Left lung (tissue), 10 donors: ENCODE measurements around the gene HOXB4. TPM values are rescaled to one million over a fixed set of nuclear protein-coding genes. Genes with fewer than 3 reads are reported as not detected.

Source experiments
- ATAC-seq: fragments of 200-7000 bp; cut with Tn5 transposase; one replicate; pipeline ENCODE4 v1.9.1; 2020; ENCODE audit warnings: moderate library complexity
- DNase-seq, 4 donors: peaks; one replicate each; pipeline ENCODE4 v3.0.0-alpha.2; 2013 to 2020
- H3K27ac ChIP-seq, 2 donors: fragments of 200-600 bp; sonication (generic) in 1 of 2; one replicate each; pipeline versions ENCODE4 v1.5.0 to v1.8.0; 2020 to 2021
- H3K27me3 ChIP-seq, 2 donors: fragments of 200-600 bp; sonication (generic) in 1 of 2; one replicate each; pipeline versions ENCODE4 v1.5.0 to v1.8.0; 2020 to 2021
- H3K36me3 ChIP-seq, 2 donors: fragments of 200-600 bp; sonication (generic) in 1 of 2; one replicate each; pipeline versions ENCODE4 v1.5.0 to v1.8.0; 2020 to 2021
- H3K4me1 ChIP-seq, 2 donors: fragments of 200-600 bp; one replicate each; pipeline ENCODE4 v1.8.0; 2021
- H3K4me3 ChIP-seq, 2 donors: fragments of 200-600 bp; sonication (generic) in 1 of 2; one replicate each; pipeline versions ENCODE4 v1.5.0 to v1.8.0; 2020 to 2021; ENCODE audit warnings: mild to moderate bottlenecking in 1 of 2
- H3K9me3 ChIP-seq, 2 donors: fragments of 200-600 bp; sonication (generic) in 1 of 2; one replicate each; pipeline versions ENCODE4 v1.5.0 to v1.8.0; 2020 to 2021
- CTCF ChIP-seq, 2 donors: fragments of 200-600 bp; sonication (generic) in 1 of 2; IDR thresholded peaks; one replicate each; pipeline versions ENCODE4 v1.5.0 to v1.8.0; 2021; ENCODE audit warnings: antibody characterized with exemption in 2 of 2
- intact Hi-C, 2 donors: fragments of 100-400 bp; cut with DNase I; formaldehyde crosslinking; loops; one replicate each; pipeline versions ENCODE4 v1.11.2 to v1.14.2; 2022
- polyA plus RNA-seq, 6 donors: library from polyadenylated mRNA; unstranded; fragments of 120-200 nt; gene quantifications; one replicate each; pipeline ENCODE4 v1.2.1, GENCODE V29; 2013; ENCODE audit not compliant: insufficient read length in 6 of 6
- total RNA-seq, 2 donors: library from RNA; stranded (reverse); fragmentation: NEBNext Ultra II Directional; extraction: Animal tissue kit (Norgen Biotek cat#: 25700); gene quantifications; one replicate each; pipeline ENCODE4 v1.2.1, GENCODE V29; 2021
- donor health status: DM: no; HTN: yes; CAD: no.
- donor health status: DM: no; HTN: no; CAD: no.

Gene HOXB4
- total and polyA plus RNA-seq, 8 donors, result 4.5 to 19.0 (median 12.8) TPM

GRCh38 chr17:48529683-48530009 is 48.5 kb downstream of the HOXB4 start:
- H3K27ac ChIP-seq, result no peak overlapping the region
- no peaks in the 10 kb centered on the region for H3K9me3 ChIP-seq
- TF ChIP-seq CTCF (IDR thresholded peaks at IDR 0.05), result no peak
- no peaks in the 10 kb centered on the region for H3K36me3 ChIP-seq
- peaks cover 26 to 92% of the 10 kb centered on the region in 2 donors for H3K27me3 ChIP-seq
- ATAC-seq (no peak), DNase-seq (no peak)
- intact Hi-C loops, result no loop called here
- H3K4me3 ChIP-seq, result no peak overlapping the region
- no peaks in the 10 kb centered on the region for H3K4me1 ChIP-seq

- no peaks in the 10 kb centered on the region for H3K9me3 ChIP-seq
- H3K4me3 ChIP-seq, result no peak overlapping the region
- DNase-seq (peak in 1 of 4 donors; percentile 60), ATAC-seq (no peak)
- H3K4me1 ChIP-seq, result no peaks in the 10 kb centered on the region
- H3K36me3 ChIP-seq, result no peaks in the 10 kb centered on the region
- H3K27me3 ChIP-seq, result peaks cover 26 to 97% of the 10 kb centered on the region in 2 donors
- no peak overlapping the region for H3K27ac ChIP-seq
- TF ChIP-seq CTCF (IDR thresholded peaks at IDR 0.05), result no peak
- intact Hi-C loops, result no loop called here
These were observed 49.0 kb downstream of the HOXB4 start for GRCh38 chr17:48528936-48529682.

GRCh38 chr17:48528153-48528935 is 49.8 kb downstream of the HOXB4 start:
- Histone ChIP-seq H3K36me3 (no peaks in the 10 kb centered on the region), H3K4me1 (no peaks in the 10 kb centered on the region), H3K27me3 (peaks cover 26 to 100% of the 10 kb centered on the region in 2 donors), H3K9me3 (no peaks in the 10 kb centered on the region), H3K27ac (no peak overlapping the region), H3K4me3 (no peak overlapping the region)
- no peak for TF ChIP-seq CTCF (IDR thresholded peaks at IDR 0.05)
- ATAC-seq (no peak), DNase-seq (no peak)
- intact Hi-C loops, result no loop called here

- no peak overlapping the region for H3K27ac ChIP-seq
- H3K9me3 ChIP-seq, result no peaks in the 10 kb centered on the region
- no peaks in the 10 kb centered on the region for H3K4me1 ChIP-seq
- no peaks in the 10 kb centered on the region for H3K36me3 ChIP-seq
- TF ChIP-seq CTCF (IDR thresholded peaks at IDR 0.05), result no peak
- no peak overlapping the region for H3K4me3 ChIP-seq
- intact Hi-C loops, result no loop called here
- ATAC-seq (no peak), DNase-seq (peak in 1 of 4 donors; percentile 64)
- peaks cover 23 to 95% of the 10 kb centered on the region in 2 donors for H3K27me3 ChIP-seq
These were observed 50.6 kb downstream of the HOXB4 start for GRCh38 chr17:48527547-48527932.
